GM12878 (cell line): ENCODE data around the gene IFNA1. TPM values are rescaled to one million over a fixed set of nuclear protein-coding genes. Genes with fewer than 3 reads are reported as not detected.

Source experiments
- ATAC-seq: fragments of 200-7000 bp; cut with Tn5 transposase; 3 replicates; pipeline ENCODE4 v1.9.1; 2020; ENCODE audit warnings: mild to moderate bottlenecking, moderate library complexity
- BruUV-seq: library from RNA; stranded (reverse); fragments of 400-500 nt; replicated peaks from 2 replicates; lab custom pipeline; 2021; lab: Mats Ljungman, UMichigan
- CTCF ChIA-PET: fragments of 300-600 bp; sonication (Branson Sonifier 250); formaldehyde crosslinking; extraction: SDS; loops from one replicate; lab custom pipeline; 2021; ENCODE audit warnings: inconsistent platforms; lab: Yijun Ruan, JAX
- POLR2A ChIA-PET: fragments of 350-600 bp; formaldehyde crosslinking; extraction: SDS; loops from one replicate; lab custom pipeline; 2021; ENCODE audit warnings: inconsistent platforms; lab: Charles Lee
- RAD21 ChIA-PET: fragments of 300-600 bp; sonication (Branson Sonifier 250); formaldehyde crosslinking; loops from one replicate; lab custom pipeline; 2023; ENCODE audit warnings: antibody characterized with exemption; ENCODE audit not compliant: unreplicated experiment; lab: Charles Lee
- SMC1A ChIA-PET: fragments of 300-600 bp; sonication (Branson Sonifier 250); formaldehyde crosslinking; loops from one replicate; lab custom pipeline; 2023; ENCODE audit not compliant: unreplicated experiment, uncharacterized antibody; lab: Charles Lee
- DNase-seq: peaks from one replicate; pipeline ENCODE4 v3.0.0-alpha.2; 2011; ENCODE audit warnings: low read depth, low spot score
- FAIRE-seq: peaks from 3 replicates; lab custom pipeline; 2011; peaks lifted over from hg19 to GRCh38; lab: Jason Lieb, UNC
- H2AFZ ChIP-seq: 2 replicates; pipeline ENCODE4 v1.6.0; 2011; ENCODE audit warnings: low read depth, low read length, control low read depth; ENCODE audit not compliant: control insufficient read depth
- H3K27ac ChIP-seq: 2 replicates; pipeline ENCODE4 v1.5.1; 2011; ENCODE audit warnings: control low read depth; ENCODE audit not compliant: control insufficient read depth, insufficient read depth
- H3K27me3 ChIP-seq, 2 experiments: replicated peaks in 1 of 2; 2 replicates each; pipeline versions ENCODE4 v1.6.0 to v1.6.1; 2011; ENCODE audit warnings: low read length in 1 of 2; ENCODE audit not compliant: control insufficient read depth in 2 of 2, insufficient read depth in 2 of 2
- H3K36me3 ChIP-seq, 2 experiments: 2 replicates each; pipeline ENCODE4 v1.5.1; 2011; ENCODE audit warnings: low read length in 1 of 2; ENCODE audit not compliant: control insufficient read depth in 2 of 2, insufficient read depth in 2 of 2
- H3K4me1 ChIP-seq: 2 replicates; pipeline ENCODE4 v1.6.1; 2011; ENCODE audit warnings: mild to moderate bottlenecking, low read length, moderate library complexity, mixed read lengths; ENCODE audit not compliant: control insufficient read depth, insufficient read depth
- H3K4me2 ChIP-seq: 2 replicates; pipeline ENCODE4 v1.6.0; 2011; ENCODE audit warnings: control low read depth; ENCODE audit not compliant: control insufficient read depth, insufficient read depth
- H3K4me3 ChIP-seq: fragments of 200-600 bp; sonication (generic); 2 replicates; pipeline ENCODE4 v1.5.1; 2016
- H3K79me2 ChIP-seq: 2 replicates; pipeline ENCODE4 v1.6.0; 2011; ENCODE audit warnings: low read length; ENCODE audit not compliant: control insufficient read depth, insufficient read depth
- H3K9ac ChIP-seq: 2 replicates; pipeline ENCODE4 v1.8.0; 2011; ENCODE audit warnings: low read length, control low read depth, mixed read lengths; ENCODE audit not compliant: control insufficient read depth, insufficient read depth
- H3K9me3 ChIP-seq: replicated peaks from 3 replicates; pipeline ENCODE4 v1.5.1; 2011; ENCODE audit warnings: mild to moderate bottlenecking, low read length; ENCODE audit not compliant: control insufficient read depth, insufficient read depth
- H4K20me1 ChIP-seq: 2 replicates; pipeline ENCODE4 v1.6.0; 2011; ENCODE audit not compliant: control insufficient read depth, insufficient read depth
- ASH2L ChIP-seq: fragments of 300-600, 200-600 bp; sonication (generic); IDR thresholded peaks from 2 replicates; pipeline ENCODE4 v1.6.1; 2017; ENCODE audit warnings: low read depth, mild to moderate bottlenecking, borderline replicate concordance
- BRCA1 ChIP-seq: IDR thresholded peaks from 2 replicates; pipeline ENCODE4 v1.6.1; 2011; ENCODE audit warnings: low read depth, low read length, improper control_type of control experiment
- CEBPB ChIP-seq, 2 experiments: fragments of 150-350 bp in 1 of 2; IDR thresholded peaks; 2 replicates each; pipeline ENCODE4 v1.6.1; 2012 to 2014; ENCODE audit warnings: low read depth in 2 of 2, low read length in 2 of 2, borderline replicate concordance in 1 of 2, inconsistent platforms in 1 of 2
- CHD4 ChIP-seq: fragments of 200-600 bp; sonication (generic); IDR thresholded peaks from 2 replicates; pipeline ENCODE4 v1.6.1; 2016; ENCODE audit warnings: mild to moderate bottlenecking
- GABPA ChIP-seq: IDR thresholded peaks from 2 replicates; pipeline ENCODE4 v1.6.1; 2014; ENCODE audit warnings: antibody characterized with exemption, low read depth, mild to moderate bottlenecking, inconsistent platforms
- IKZF1 ChIP-seq: fragments of 450-650 bp; conservative IDR thresholded peaks from 2 replicates; pipeline ENCODE4 v1.6.1; 2017; ENCODE audit warnings: antibody characterized with exemption, mild to moderate bottlenecking
- PAX5 ChIP-seq: IDR thresholded peaks from 2 replicates; pipeline ENCODE4 v1.6.1; 2011; ENCODE audit warnings: low read depth, low read length, borderline replicate concordance
- REST ChIP-seq: IDR thresholded peaks from 2 replicates; pipeline ENCODE4 v1.6.1; 2012; ENCODE audit warnings: mild to moderate bottlenecking, low read depth, low read length
- SIX5 ChIP-seq: IDR thresholded peaks from 2 replicates; pipeline ENCODE4 v1.6.1; 2011; ENCODE audit warnings: mild to moderate bottlenecking, low read depth, low read length, moderate library complexity; ENCODE audit not compliant: severe bottlenecking
- SMARCA5 ChIP-seq: fragments of 450-650 bp; IDR thresholded peaks from 2 replicates; pipeline ENCODE4 v1.6.1; 2017; ENCODE audit warnings: mild to moderate bottlenecking
- STAT1 ChIP-seq: fragments of 450-650 bp; conservative IDR thresholded peaks from 2 replicates; pipeline ENCODE4 v1.6.1; 2014; ENCODE audit warnings: antibody characterized with exemption, mild to moderate bottlenecking
- WRNIP1 ChIP-seq: IDR thresholded peaks from 2 replicates; pipeline ENCODE4 v1.6.1; 2011; ENCODE audit warnings: low read depth, low read length, improper control_type of control experiment, borderline replicate concordance
- ZNF622 ChIP-seq: fragments of 450-650 bp; IDR thresholded peaks from 2 replicates; pipeline ENCODE4 v1.6.1; 2017; ENCODE audit warnings: mild to moderate bottlenecking, inconsistent platforms
- WGBS: methylation state at CpG from one replicate; pipeline ENCODE4 v1.1.6; 2016; ENCODE audit warnings: low lambda C conversion rate; ENCODE audit not compliant: insufficient replicate concordance, insufficient coverage; ENCODE audit errors: missing lambda C conversion rate; 5-methylcytosine and 5-hydroxymethylcytosine counted together
- in situ Hi-C: fragments of 300-500 bp; cut with MboI; formaldehyde crosslinking; loops from 9 replicates; pipeline ENCODE4 v1.14.3; 2018; ENCODE audit warnings: mixed read lengths
- intact Hi-C: fragments of 100-400 bp; cut with micrococcal nuclease; formaldehyde crosslinking; loops from one replicate; pipeline ENCODE4 v1.14.2; 2022; ENCODE audit not compliant: unreplicated experiment
- polyA plus RNA-seq, 11 experiments: library from polyadenylated mRNA; depleted of rRNA in 4 of 11; unstranded in 6 of 11; stranded (reverse) in 5 of 11; fragments of >200 nt; fragmentation: Nextera tagmentation in 4 of 11; fragmentation: Illumina TruSeq in 1 of 11; extraction: Ambion mirVana in 4 of 11; extraction: Trizol in 1 of 11; gene quantifications; 1 replicate in 1 of 11; 2 replicates in 10 of 11; pipeline versions ENCODE4 v1.2.1 to v1.2.3, GENCODE V29; 2011 to 2016; ENCODE audit warnings: inconsistent platforms in 2 of 11, missing spikeins in 2 of 11, low read depth in 1 of 11
- total RNA-seq, 4 experiments: library from RNA; depleted of rRNA in 3 of 4; stranded (reverse); fragments of >200 nt in 3 of 4; fragmentation: Illumina TruSeq in 1 of 4; extraction: Trizol in 1 of 4; gene quantifications; 2 replicates each; pipeline versions ENCODE4 v1.2.1 to v1.2.3, GENCODE V29; 2013 to 2021
- TF ChIP-seq, protein P1 (sequence below): fragments of 450-650 bp; IDR thresholded peaks from 2 replicates; pipeline ENCODE4 v1.6.1; 2018; ENCODE audit warnings: mild to moderate bottlenecking, low read depth, moderate library complexity; ENCODE audit not compliant: partially characterized antibody
- TF ChIP-seq, protein P2 (sequence below): fragments of 450-650 bp; IDR thresholded peaks from 2 replicates; pipeline ENCODE4 v1.6.1; 2016; ENCODE audit warnings: mild to moderate bottlenecking

Gene IFNA1
- total and polyA plus RNA-seq, 10 of the 15 experiments (the other 5 are each of a cell fraction or from before 2014, with no cell fraction given) = not detected

- no peak overlapping the region for H2AFZ ChIP-seq
- no peak for TF ChIP-seq STAT1
- TF ChIP-seq SMARCA5 = no peak
- TF ChIP-seq, protein P1, sequence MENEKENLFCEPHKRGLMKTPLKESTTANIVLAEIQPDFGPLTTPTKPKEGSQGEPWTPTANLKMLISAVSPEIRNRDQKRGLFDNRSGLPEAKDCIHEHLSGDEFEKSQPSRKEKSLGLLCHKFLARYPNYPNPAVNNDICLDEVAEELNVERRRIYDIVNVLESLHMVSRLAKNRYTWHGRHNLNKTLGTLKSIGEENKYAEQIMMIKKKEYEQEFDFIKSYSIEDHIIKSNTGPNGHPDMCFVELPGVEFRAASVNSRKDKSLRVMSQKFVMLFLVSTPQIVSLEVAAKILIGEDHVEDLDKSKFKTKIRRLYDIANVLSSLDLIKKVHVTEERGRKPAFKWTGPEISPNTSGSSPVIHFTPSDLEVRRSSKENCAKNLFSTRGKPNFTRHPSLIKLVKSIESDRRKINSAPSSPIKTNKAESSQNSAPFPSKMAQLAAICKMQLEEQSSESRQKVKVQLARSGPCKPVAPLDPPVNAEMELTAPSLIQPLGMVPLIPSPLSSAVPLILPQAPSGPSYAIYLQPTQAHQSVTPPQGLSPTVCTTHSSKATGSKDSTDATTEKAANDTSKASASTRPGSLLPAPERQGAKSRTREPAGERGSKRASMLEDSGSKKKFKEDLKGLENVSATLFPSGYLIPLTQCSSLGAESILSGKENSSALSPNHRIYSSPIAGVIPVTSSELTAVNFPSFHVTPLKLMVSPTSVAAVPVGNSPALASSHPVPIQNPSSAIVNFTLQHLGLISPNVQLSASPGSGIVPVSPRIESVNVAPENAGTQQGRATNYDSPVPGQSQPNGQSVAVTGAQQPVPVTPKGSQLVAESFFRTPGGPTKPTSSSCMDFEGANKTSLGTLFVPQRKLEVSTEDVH = no peak
- TF ChIP-seq WRNIP1 = no peak
- no peak for TF ChIP-seq CEBPB (IDR thresholded peaks at IDR 0.05; ENCODE audit: borderline replicate concordance in 1 of 2, low read depth in 2 of 2, low read length in 2 of 2)
- TF ChIP-seq ZNF622 = no peak
- no peak for TF ChIP-seq GABPA
- TF ChIP-seq CHD4 = no peak
- no peak for TF ChIP-seq ASH2L
- no peak for TF ChIP-seq SIX5
- no peak for TF ChIP-seq PAX5
- no peak for TF ChIP-seq BRCA1
- no peak for TF ChIP-seq REST
- TF ChIP-seq IKZF1 = no peak
- TF ChIP-seq, protein P2, sequence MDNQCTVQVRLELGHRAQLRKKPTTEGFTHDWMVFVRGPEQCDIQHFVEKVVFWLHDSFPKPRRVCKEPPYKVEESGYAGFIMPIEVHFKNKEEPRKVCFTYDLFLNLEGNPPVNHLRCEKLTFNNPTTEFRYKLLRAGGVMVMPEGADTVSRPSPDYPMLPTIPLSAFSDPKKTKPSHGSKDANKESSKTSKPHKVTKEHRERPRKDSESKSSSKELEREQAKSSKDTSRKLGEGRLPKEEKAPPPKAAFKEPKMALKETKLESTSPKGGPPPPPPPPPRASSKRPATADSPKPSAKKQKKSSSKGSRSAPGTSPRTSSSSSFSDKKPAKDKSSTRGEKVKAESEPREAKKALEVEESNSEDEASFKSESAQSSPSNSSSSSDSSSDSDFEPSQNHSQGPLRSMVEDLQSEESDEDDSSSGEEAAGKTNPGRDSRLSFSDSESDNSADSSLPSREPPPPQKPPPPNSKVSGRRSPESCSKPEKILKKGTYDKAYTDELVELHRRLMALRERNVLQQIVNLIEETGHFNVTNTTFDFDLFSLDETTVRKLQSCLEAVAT = no peak
- H3K79me2 ChIP-seq = no peaks in the 10 kb centered on the region
- H3K4me3 ChIP-seq = no peak overlapping the region
- ChIA-PET POLR2A (no interaction called here), SMC1A (interaction anchor here (1.7 kb wide), 1 partner anchor 89 kb away, joined by 8 read pairs; no protein-coding TSS in a partner anchor), CTCF (interaction anchor here (0.9 to 5.9 kb wide), 6 partner anchors 37 to 227 kb away, joined by 3 to 55 read pairs (median 9); no protein-coding TSS in a partner anchor), RAD21 (interaction anchor here (0.6 to 1.3 kb wide), 2 partner anchors 13 to 89 kb away, joined by 3 to 4 read pairs; no protein-coding TSS in a partner anchor)
- DNase-seq = no peak
- no peak overlapping the region for H3K4me2 ChIP-seq
- H3K27ac ChIP-seq = no peak overlapping the region
- in situ Hi-C loops (no loop called here), intact Hi-C loops (no loop called here)
- FAIRE-seq = no peak
- peaks cover 6% of the 10 kb centered on the region; the same call in 1 of the 2 replicates for H3K4me1 ChIP-seq
- no peak overlapping the region for H3K9ac ChIP-seq
- no peaks in the 10 kb centered on the region for H3K9me3 ChIP-seq
- no peaks in the 10 kb centered on the region for H4K20me1 ChIP-seq
- WGBS = 68% methylated on average over 5 of the region's 5 CpGs
- no peaks in the 10 kb centered on the region for H3K36me3 ChIP-seq
- BruUV-seq = no TSS peak
- ATAC-seq = no peak
- H3K27me3 ChIP-seq = no peaks in the 10 kb centered on the region; a peak in 1 of 4 replicates
Measured at GRCh38 chr9:21415493-21416267, 24.6 kb upstream of the IFNA1 start.
